HepG2 (cell line): ENCODE data around the gene C2orf81. TPM values are rescaled to one million over a fixed set of nuclear protein-coding genes. Genes with fewer than 3 reads are reported as not detected.

Experiments
- AKAP8 ChIP-seq: sonication (generic); formaldehyde crosslinking; IDR thresholded peaks from 2 replicates; pipeline ENCODE4 v1.5.1; 2020; ENCODE audit warnings: mild to moderate bottlenecking, missing genetic modification reagents
- ARHGAP35 ChIP-seq: sonication (generic); formaldehyde crosslinking; IDR thresholded peaks from 2 replicates; pipeline ENCODE4 v1.9.0; 2022; ENCODE audit warnings: mild to moderate bottlenecking, inconsistent platforms, moderate library complexity, missing genetic modification reagents, borderline replicate concordance
- BCL3 ChIP-seq: sonication (generic); formaldehyde crosslinking; IDR thresholded peaks from 2 replicates; pipeline ENCODE4 v1.5.1; 2020; ENCODE audit warnings: mild to moderate bottlenecking, missing genetic modification reagents, moderate library complexity
- GABPB1 ChIP-seq: IDR thresholded peaks from 2 replicates; pipeline ENCODE4 v1.6.1; 2016; ENCODE audit warnings: mild to moderate bottlenecking, missing genetic modification reagents, moderate library complexity, missing compliant biosample characterization
- GLI4 ChIP-seq: sonication (generic); formaldehyde crosslinking; IDR thresholded peaks from 2 replicates; pipeline ENCODE4 v1.5.1; 2020; ENCODE audit warnings: missing genetic modification reagents, mild to moderate bottlenecking, moderate library complexity, borderline replicate concordance
- KMT2B ChIP-seq: IDR thresholded peaks from 2 replicates; pipeline ENCODE4 v1.6.1; 2016; ENCODE audit warnings: missing genetic modification reagents, missing compliant biosample characterization
- NKX3-1 ChIP-seq: sonication (generic); formaldehyde crosslinking; IDR thresholded peaks from 2 replicates; pipeline ENCODE4 v1.5.0; 2020; ENCODE audit warnings: missing genetic modification reagents
- NR2C2 ChIP-seq: sonication (generic); formaldehyde crosslinking; IDR thresholded peaks from 2 replicates; pipeline ENCODE4 v1.4.0; 2020; ENCODE audit warnings: missing genetic modification reagents, mild to moderate bottlenecking, moderate library complexity, borderline replicate concordance
- PPARG ChIP-seq: conservative IDR thresholded peaks from 2 replicates; pipeline ENCODE4 v1.6.1; 2016; ENCODE audit warnings: missing biosample characterization, missing genetic modification reagents
- RFX3 ChIP-seq: IDR thresholded peaks from 2 replicates; pipeline ENCODE4 v1.6.1; 2016; ENCODE audit warnings: missing biosample characterization, missing genetic modification reagents
- SMAD3 ChIP-seq: sonication (generic); formaldehyde crosslinking; IDR thresholded peaks from 2 replicates; pipeline ENCODE4 v1.4.0; 2020; ENCODE audit warnings: missing genetic modification reagents
- THYN1 ChIP-seq: sonication (generic); formaldehyde crosslinking; IDR thresholded peaks from 2 replicates; pipeline ENCODE4 v1.8.1; 2023; ENCODE audit warnings: low read depth, mild to moderate bottlenecking, moderate library complexity, missing genetic modification reagents, borderline replicate concordance
- ZNF12 ChIP-seq: sonication (generic); formaldehyde crosslinking; IDR thresholded peaks from 2 replicates; pipeline ENCODE4 v1.5.0; 2020; ENCODE audit warnings: missing genetic modification reagents
- ZNF121 ChIP-seq: sonication (generic); formaldehyde crosslinking; IDR thresholded peaks from 2 replicates; pipeline ENCODE4 v1.5.0; 2020; ENCODE audit warnings: mild to moderate bottlenecking, missing genetic modification reagents
- ZNF24 ChIP-seq: fragments of 450-650 bp; IDR thresholded peaks from 2 replicates; pipeline ENCODE4 v1.6.1; 2017; ENCODE audit warnings: antibody characterized with exemption, mild to moderate bottlenecking
- ZNF251 ChIP-seq: sonication (generic); formaldehyde crosslinking; IDR thresholded peaks from 2 replicates; pipeline ENCODE4 v1.9.0; 2021; ENCODE audit warnings: mild to moderate bottlenecking, missing genetic modification reagents
- ZNF275 ChIP-seq: sonication (generic); formaldehyde crosslinking; IDR thresholded peaks from 2 replicates; pipeline ENCODE4 v1.8.0; 2022; ENCODE audit warnings: missing genetic modification reagents, mild to moderate bottlenecking, inconsistent platforms, borderline replicate concordance
- ZNF276 ChIP-seq: sonication (generic); formaldehyde crosslinking; IDR thresholded peaks from 2 replicates; pipeline ENCODE4 v1.4.0; 2020; ENCODE audit warnings: mild to moderate bottlenecking, low read depth, missing genetic modification reagents
- ZNF292 ChIP-seq: sonication (generic); formaldehyde crosslinking; IDR thresholded peaks from 2 replicates; pipeline ENCODE4 v1.8.1; 2022; ENCODE audit warnings: mild to moderate bottlenecking, low read depth, missing genetic modification reagents, borderline replicate concordance
- ZNF710 ChIP-seq: sonication (generic); formaldehyde crosslinking; IDR thresholded peaks from 2 replicates; pipeline ENCODE4 v1.5.0; 2020; ENCODE audit warnings: mild to moderate bottlenecking, missing genetic modification reagents, borderline replicate concordance
- ZNF800 ChIP-seq: sonication (generic); formaldehyde crosslinking; IDR thresholded peaks from 2 replicates; pipeline ENCODE4 v1.4.0; 2020; ENCODE audit warnings: missing genetic modification reagents
- ZSCAN29 ChIP-seq: sonication (generic); formaldehyde crosslinking; conservative IDR thresholded peaks from 2 replicates; pipeline ENCODE4 v1.4.0; 2020; ENCODE audit warnings: mild to moderate bottlenecking, missing genetic modification reagents
- polyA plus RNA-seq, 8 experiments: library from polyadenylated mRNA; depleted of rRNA in 3 of 8; stranded (reverse) in 7 of 8; unstranded in 1 of 8; fragments of >200 nt; fragmentation: Illumina TruSeq in 4 of 8; extraction: Trizol in 4 of 8; gene quantifications; 2 replicates each; pipeline versions ENCODE4 v1.2.1 to v1.2.3, GENCODE V29; 2011 to 2016; ENCODE audit warnings: low read depth in 4 of 8, missing spikeins in 1 of 8, mixed read lengths in 1 of 8; ENCODE audit not compliant: insufficient read depth in 1 of 8
- total RNA-seq, 5 experiments: library from RNA; depleted of rRNA; stranded (reverse); fragments of >200 nt; fragmentation: Illumina TruSeq; extraction: Trizol; gene quantifications; 2 replicates each; pipeline ENCODE4 v1.2.3, GENCODE V29; 2016; ENCODE audit warnings: low read depth in 1 of 5

C2orf81 gene
- total and polyA plus RNA-seq, 2 of the 13 experiments (the other 11 are each of a cell fraction or from before 2014, with no cell fraction given): 0.15 to 0.17 TPM

GRCh38 chr2:74426181-74426758 lies 4.9 kb upstream of the C2orf81 start (continued):
- TF ChIP-seq BCL3 (CRISPR knock-in tag) (no peak), ZNF292 (CRISPR knock-in tag) (no peak), ZNF800 (CRISPR knock-in tag) (no peak), GLI4 (CRISPR knock-in tag) (no peak), NR2C2 (CRISPR knock-in tag) (no peak), KMT2B (CRISPR knock-in tag) (no peak), RFX3 (CRISPR knock-in tag) (no peak), ZNF24 (no peak), AKAP8 (CRISPR knock-in tag) (no peak), ZNF276 (CRISPR knock-in tag) (no peak), SMAD3 (CRISPR knock-in tag) (no peak), PPARG (no peak), THYN1 (no peak), ZNF121 (CRISPR knock-in tag) (no peak), ZNF251 (no peak), ZNF710 (no peak), ZSCAN29 (CRISPR knock-in tag) (no peak), ZNF275 (CRISPR knock-in tag) (no peak), ZNF12 (CRISPR knock-in tag) (no peak), ARHGAP35 (CRISPR knock-in tag) (no peak), GABPB1 (no peak), NKX3-1 (CRISPR knock-in tag) (no peak)
